ENCODE data around the gene CFDP1. TPM values are rescaled to one million over a fixed set of nuclear protein-coding genes. Genes with fewer than 3 reads are reported as not detected.

Gene CFDP1
- total RNA-seq, 4 donors from 2014 or later, result 36.7 to 81.4 (median 48.2) TPM

DNA sequence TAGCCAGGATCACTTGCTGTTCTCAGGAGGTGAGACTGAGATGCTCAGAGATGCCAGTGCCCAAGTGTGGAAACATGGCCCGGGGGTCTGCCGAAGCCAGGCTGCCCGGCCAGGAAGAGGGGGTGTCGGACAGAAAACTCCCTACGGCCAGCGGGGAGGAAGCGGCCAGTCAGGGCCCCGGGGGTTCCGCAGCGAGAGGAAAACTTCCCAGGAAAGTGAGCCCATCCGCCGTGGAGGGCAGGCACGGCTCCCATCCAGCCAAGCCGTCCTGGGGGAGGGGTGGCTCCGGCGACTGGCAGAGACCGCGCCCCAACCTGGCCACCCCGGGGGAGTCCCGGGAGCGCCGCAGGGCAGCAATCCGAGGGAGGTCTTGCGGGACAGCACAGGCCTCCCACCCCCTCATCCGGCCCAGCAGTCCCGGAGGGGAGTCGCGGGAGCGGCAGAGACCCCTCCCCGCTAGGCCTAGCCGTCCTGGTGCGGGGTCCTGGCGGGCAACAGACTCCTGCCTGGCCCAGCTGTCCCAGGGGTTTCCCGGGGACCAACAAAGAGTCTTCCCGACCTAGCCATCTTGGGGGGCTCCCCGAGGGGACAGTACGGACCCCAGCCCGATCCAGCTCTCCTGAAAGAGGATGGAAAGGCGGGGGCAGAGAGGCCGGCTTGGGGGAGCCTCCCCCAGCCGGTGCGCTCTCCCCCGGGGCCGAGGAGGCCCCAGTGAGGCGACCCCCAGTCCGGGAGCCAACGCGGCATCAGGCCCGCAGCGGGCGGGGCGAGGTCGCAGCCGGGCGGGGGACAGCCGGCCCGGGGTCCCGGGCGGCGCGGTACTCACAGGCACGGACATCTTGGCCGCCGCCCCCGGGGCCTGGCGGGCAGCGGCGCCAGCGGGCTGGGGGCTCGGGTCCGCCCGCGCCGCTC is 168.0 kb downstream of the CFDP1 start:
- WGBS, result 2% methylated on average over 16 of the region's 74 CpGs
- Histone ChIP-seq H3K4me3 (peak overlapping the region; percentile 86), H3K4me1 (peaks cover 74% of the 10 kb centered on the region), H3K36me3 (no peaks in the 10 kb centered on the region), H3K27ac (peak overlapping the region; percentile 92), H3K9me3 (no peaks in the 10 kb centered on the region), H3K27me3 (peaks cover 7% of the 10 kb centered on the region)
- peak; percentile 80 to 81 for DNase-seq (ENCODE audit: low spot score in 2 of 2)
- TF ChIP-seq EP300 (IDR thresholded peaks at IDR 0.05), result no peak
- TF ChIP-seq POLR2AphosphoS5 (IDR thresholded peaks at IDR 0.05), result no peak
- TF ChIP-seq CTCF (IDR thresholded peaks at IDR 0.05), result no peak
- TF ChIP-seq POLR2A (IDR thresholded peaks at IDR 0.05), result no peak

GRCh38 chr16:75264457-75264998 is 168.8 kb downstream of the CFDP1 start:
- WGBS, result 31% methylated on average over 13 of the region's 14 CpGs

DNA sequence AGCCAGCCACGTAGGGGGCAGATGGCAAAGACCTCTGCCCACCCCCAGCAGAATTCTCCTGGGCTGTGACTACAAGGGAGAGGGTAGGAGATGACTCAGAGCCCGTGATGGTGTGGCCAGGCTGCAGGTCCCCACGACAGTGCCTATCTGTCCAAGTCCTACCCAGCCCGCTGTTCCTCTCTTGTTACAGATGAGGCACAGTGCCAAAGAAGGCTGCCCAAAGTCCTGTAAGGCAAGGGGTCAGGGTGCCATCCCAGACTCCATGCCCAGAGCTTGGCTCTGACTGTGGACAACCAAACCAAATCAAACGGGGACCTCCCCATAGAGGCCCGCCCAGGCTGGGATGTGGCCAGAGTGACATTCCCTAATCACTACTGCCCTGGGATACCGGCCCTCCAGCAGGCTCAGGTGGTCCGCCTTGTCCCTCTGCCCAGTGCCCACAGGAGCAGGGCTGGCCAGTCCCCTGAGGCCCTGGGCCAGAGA is 169.3 kb downstream of the CFDP1 start:
- Histone ChIP-seq H3K27me3 (peaks cover 7% of the 10 kb centered on the region), H3K27ac (peak overlapping the region; percentile 92), H3K4me1 (peaks cover 78% of the 10 kb centered on the region), H3K36me3 (no peaks in the 10 kb centered on the region), H3K9me3 (no peaks in the 10 kb centered on the region), H3K4me3 (peak overlapping the region; percentile 86)
- TF ChIP-seq POLR2A (IDR thresholded peaks at IDR 0.05) (no peak), POLR2AphosphoS5 (IDR thresholded peaks at IDR 0.05) (no peak), CTCF (IDR thresholded peaks at IDR 0.05) (no peak), EP300 (IDR thresholded peaks at IDR 0.05) (no peak)
- DNase-seq (ENCODE audit: low spot score in 2 of 2), result peak; percentile 75 to 77
- WGBS, result 41% methylated on average over 4 of the region's 8 CpGs

More at GRCh38 chr16:75264457-75264998, 168.8 kb downstream of the CFDP1 start:
- no peaks in the 10 kb centered on the region for H3K36me3 ChIP-seq
- H3K27ac ChIP-seq, result peak overlapping the region; percentile 92
- DNase-seq (ENCODE audit: low spot score in 2 of 2), result peak in 1 of 2 donors; percentile 68
- TF ChIP-seq POLR2AphosphoS5 (IDR thresholded peaks at IDR 0.05), result no peak
- no peak for TF ChIP-seq POLR2A (IDR thresholded peaks at IDR 0.05)
- no peak for TF ChIP-seq CTCF (IDR thresholded peaks at IDR 0.05)
- TF ChIP-seq EP300 (IDR thresholded peaks at IDR 0.05), result no peak
- peak overlapping the region; percentile 86 for H3K4me3 ChIP-seq
- peaks cover 75% of the 10 kb centered on the region for H3K4me1 ChIP-seq
- peaks cover 7% of the 10 kb centered on the region for H3K27me3 ChIP-seq
- H3K9me3 ChIP-seq, result no peaks in the 10 kb centered on the region

- DNase-seq (ENCODE audit: low spot score in 2 of 2), result peak in 1 of 2 donors; percentile 71
- H3K4me3 ChIP-seq, result peak overlapping the region; percentile 86
- TF ChIP-seq CTCF (IDR thresholded peaks at IDR 0.05) (no peak), POLR2AphosphoS5 (IDR thresholded peaks at IDR 0.05) (no peak), POLR2A (IDR thresholded peaks at IDR 0.05) (no peak), EP300 (IDR thresholded peaks at IDR 0.05) (no peak)
- 84% methylated on average over 7 of the region's 14 CpGs for WGBS
- H3K4me1 ChIP-seq, result peaks cover 83% of the 10 kb centered on the region
- peak overlapping the region; percentile 92 for H3K27ac ChIP-seq
- no peaks in the 10 kb centered on the region for H3K9me3 ChIP-seq
- no peaks in the 10 kb centered on the region for H3K36me3 ChIP-seq
- H3K27me3 ChIP-seq, result peaks cover 7% of the 10 kb centered on the region
Observed at GRCh38 chr16:75263291-75263962, 169.9 kb downstream of the CFDP1 start.

All from suprapubic skin (tissue), 4 donors.